DMS153 (cell line): ENCODE data around the gene BZW1.
"Not testable (repeated sequence)": the region's sequence is repeated elsewhere in the genome, so short reads cannot be mapped to it uniquely, and the experiment has no call there.

Experiments
- DNase-seq: peaks from one replicate; lab custom pipeline; 2025; lab: John Stamatoyannopoulos, UW

Gene BZW1

DNA sequence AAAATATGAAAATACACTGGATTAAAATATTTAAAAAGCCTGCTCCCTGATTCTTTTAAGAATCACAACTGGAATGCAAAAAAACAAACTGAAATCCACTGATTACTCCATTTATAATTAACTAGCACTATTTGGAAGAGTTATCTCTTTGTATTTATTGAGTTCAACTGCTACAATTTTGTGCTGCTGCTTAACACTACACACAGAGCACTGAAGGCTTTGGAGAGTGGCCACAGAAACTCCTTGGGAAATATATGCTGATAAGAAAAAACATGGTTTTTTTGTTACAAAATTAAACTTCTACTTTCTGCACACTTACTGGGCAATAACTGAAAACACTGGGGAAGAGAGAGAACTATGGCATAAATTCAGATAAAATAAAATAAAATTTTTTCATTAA, 19.8 kb upstream of the BZW1 start:
- no peak for DNase-seq

- no peak for DNase-seq
Observed at GRCh38 chr2:200794143-200794542, 17.6 kb upstream of the BZW1 start.

DNA sequence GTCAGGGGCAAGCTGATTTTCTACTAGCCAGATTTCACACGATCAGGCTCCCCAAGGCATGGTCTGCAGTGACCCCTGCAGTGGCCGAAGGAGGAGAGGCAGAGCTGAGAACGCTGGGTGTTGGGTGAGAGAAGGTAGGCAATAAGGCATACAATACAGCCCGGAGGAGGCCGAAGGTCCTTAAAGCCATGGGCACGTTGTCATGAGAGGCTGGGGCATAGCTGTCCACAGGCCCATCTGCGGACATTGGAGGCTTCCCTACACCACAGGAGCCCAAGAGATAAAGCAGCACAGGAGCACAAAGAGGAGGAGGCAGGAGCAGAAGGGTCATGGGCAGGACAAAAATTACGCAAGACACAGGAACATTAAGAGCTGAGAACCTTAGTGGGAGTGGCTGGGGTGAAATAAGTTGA, 16.7 kb upstream of the BZW1 start:
- DNase-seq = no peak

DNA sequence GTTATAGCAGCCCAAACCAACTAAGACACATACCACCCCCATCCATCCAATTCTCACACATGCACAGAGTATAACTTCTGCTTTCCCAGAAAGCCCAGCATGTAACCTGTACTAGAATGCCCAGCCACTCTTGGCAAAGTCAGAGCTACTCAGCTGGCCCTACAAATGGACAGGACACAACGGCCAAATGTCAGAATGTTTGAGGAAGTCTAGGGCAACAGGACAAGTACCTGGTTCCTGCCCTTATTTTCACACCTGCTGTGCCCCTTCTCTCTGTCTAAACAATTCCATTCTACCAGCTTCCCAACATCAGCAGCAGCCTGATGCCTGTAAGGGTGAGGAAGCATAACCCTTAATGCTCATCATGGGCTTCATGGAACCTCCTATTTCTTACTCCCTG, 15.1 kb upstream of the BZW1 start:
- DNase-seq = no peak

DNA sequence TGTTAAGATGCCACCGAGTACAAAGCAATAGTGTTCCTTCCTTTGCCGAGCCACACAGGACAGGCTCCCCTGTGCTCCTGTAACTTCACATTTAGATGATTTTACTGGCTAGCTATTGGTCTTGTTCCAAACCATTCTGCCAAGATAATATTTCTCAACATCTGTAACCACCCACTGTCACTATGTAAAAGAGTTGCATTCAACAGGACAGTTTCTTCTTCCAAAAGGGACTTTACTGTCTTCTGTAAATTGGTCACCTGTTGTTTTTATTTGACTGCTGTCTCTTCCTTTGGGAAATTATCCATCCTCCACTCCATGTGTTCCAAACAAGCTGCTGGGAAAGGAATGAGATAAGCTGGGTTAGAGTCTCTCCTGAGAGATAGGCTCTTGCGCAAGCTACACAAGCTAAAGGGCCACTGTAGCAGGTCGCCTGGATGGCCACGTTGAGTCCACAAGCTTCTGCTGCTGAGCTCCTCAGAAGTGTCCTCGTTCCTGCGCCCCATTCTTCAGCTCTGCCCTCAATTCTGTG, 14.4 kb upstream of the BZW1 start:
- no peak for DNase-seq

DNA sequence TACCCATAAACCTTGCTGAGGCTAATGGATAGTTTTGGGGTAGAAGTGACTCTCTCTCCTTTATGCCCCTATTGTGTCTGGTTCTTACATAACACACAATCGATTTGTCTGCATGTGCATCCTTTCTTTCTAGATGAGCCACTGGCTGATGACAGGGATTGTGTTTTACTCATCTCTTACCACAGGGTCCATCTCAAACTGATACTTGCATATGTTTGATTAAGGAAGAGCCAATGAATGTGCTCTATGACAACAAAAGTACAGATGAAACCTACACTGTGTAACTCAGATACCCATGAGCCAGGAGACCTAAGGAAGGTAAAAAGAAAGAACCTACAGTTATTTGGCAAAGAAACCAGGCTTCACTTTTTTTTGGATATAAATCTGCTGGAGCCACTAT, 13.2 kb upstream of the BZW1 start:
- no peak for DNase-seq

GRCh38 chr2:200800458-200800857, 11.3 kb upstream of the BZW1 start:
- no peak for DNase-seq

GRCh38 chr2:200801431-200801830, 10.3 kb upstream of the BZW1 start:
- DNase-seq = not testable (repeated sequence)

DNA sequence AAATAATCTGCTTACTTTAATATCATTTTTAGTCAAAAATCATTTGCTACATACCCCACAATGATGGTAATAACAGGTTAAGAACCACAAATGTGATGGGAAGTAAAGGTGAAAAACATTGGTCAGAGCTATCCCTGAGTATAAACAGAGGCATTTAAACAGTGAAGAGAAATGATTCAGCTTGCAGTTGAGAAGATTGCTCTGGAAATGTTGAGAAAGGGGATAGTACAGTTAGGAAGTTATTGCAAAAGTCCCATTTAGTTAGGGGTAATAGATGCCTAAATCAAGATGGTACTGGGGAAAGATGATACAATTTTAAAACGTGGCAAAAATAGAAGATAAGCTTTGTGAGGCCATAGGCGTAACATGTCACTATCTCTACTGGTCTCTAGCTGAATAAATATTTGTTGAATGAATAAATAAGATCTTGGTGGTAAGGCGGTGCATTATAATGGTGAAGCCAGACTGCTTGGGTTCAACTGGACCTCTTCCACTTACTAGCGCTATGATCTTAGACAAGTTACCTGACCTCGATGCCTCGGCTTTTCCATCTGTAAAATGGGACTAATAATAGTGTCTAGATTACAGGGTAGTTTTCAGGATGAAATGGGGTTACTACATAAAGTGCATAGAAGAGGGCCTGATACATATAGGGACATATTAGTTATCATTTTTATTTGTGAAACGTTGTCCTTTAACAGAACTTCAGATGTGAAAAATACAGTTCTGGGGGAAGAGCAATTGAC, 2.0 kb upstream of the BZW1 start:
- DNase-seq = no peak

DNA sequence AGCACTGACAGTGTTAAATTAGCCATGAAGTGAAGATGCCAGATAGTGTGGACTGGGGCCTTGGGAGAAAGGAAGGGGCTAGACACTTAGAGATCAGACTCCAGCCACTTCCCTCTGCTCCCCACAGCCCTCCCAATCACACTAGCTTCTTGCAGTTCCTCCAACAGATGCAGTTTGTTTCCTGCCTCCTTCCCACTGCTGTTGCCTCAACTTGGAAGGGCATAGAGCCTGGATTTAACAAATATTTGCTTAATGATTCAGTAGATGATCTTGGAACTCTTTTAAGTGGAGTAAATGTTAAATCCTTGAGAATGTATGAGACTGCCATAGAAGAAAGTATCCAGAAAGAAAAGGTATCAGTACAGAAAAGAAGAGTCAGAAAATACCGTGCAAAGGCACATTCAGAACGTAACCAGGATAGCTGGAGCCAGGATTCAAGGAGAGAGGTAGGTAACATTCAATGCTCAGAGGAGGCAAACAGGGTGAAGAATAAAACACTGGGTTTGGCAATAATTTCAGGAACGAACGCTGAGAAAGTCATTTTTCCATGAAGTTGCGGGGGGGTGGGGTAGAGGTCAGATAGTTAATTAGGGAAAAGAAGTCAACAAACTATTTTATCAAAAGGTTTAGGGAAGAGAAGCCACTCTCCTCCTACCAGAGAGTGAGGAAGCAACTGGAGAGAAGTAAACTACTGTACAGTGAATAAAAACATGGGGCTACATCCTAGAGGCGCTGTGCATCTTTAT, 1.3 kb upstream of the BZW1 start:
- DNase-seq = no peak

DNA sequence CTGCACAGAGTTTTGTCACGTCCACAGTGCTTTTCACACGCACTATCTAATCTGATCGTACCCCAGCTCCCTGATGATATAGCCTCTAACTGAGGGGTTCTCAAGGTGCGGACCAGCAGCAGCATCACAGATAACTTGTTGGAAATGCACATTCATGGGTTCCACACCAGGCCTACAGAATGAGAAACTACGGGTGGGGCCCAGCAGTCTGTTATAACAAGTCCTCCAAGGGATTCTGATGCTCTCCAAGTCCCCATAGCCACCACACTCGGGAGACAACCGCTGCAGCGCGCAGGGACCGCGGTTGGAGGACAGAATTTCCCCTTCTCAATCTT, 745 bp upstream of the BZW1 start:
- DNase-seq = no peak

- no peak for DNase-seq
Observed at GRCh38 chr2:200812122-200813022, 662 bp downstream of the BZW1 start.

- no peak for DNase-seq
Observed at GRCh38 chr2:200814276-200814815, 2.6 kb downstream of the BZW1 start.

DNA sequence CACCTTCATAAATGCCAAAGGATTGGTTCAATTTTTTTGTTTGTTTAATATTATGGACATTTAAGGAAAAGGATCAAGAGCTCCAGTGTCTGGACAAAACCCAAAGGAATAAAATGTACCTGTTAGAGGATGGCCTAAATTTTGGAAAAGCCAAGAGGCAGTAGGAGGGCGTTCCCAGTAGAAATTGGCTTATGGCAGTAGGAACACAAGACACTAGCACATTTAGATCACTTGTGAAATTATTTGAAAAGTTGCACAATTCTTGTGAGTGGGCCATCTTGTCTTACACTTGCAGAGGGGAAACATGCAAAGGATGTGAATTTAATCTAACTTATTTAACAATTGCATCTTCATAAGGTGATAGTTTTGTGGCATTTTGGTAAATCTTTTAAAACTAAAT, 3.2 kb downstream of the BZW1 start:
- no peak for DNase-seq

- not testable (repeated sequence) for DNase-seq
Observed at GRCh38 chr2:200818732-200819131, 7.0 kb downstream of the BZW1 start.

GRCh38 chr2:200820573-200821234, 9.0 kb downstream of the BZW1 start:
- no peak for DNase-seq

- no peak for DNase-seq
Observed at GRCh38 chr2:200821686-200822245, 10.1 kb downstream of the BZW1 start.

DNA sequence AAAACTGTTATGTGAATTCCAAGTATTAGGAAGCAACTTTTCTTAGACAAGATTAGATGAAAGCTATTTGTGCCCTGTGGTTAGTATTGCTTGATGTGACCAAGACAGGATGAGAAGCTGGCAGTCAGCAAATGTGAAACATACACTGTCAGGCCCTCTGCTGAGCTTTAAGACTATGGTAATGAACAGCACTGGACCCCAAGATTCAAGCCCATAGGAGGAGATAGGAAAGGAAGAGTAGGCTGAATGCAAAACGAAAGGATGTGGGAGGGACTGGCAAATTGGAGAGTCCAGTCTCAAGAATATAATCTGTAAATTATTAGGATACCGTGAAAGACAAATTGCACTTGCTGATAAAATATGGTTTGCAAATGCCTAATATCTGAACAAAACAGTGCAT, 16.4 kb downstream of the BZW1 start:
- DNase-seq = no peak

GRCh38 chr2:200828572-200829257, 17.0 kb downstream of the BZW1 start:
- DNase-seq = no peak

GRCh38 chr2:200829258-200829655, 17.5 kb downstream of the BZW1 start:
- no peak for DNase-seq

- DNase-seq = no peak
Observed at GRCh38 chr2:200834701-200835100, 23.0 kb downstream of the BZW1 start.
